ENCODE measurements around the gene CNIH1.
"Not testable (repeated sequence)": the region's sequence is repeated elsewhere in the genome, so short reads cannot be mapped to it uniquely, and the experiment has no call there.

CNIH1 gene

GRCh38 chr14:54453252-54453651 lies 12.1 kb upstream of the CNIH1 start:
- DNase-seq (ENCODE audit: insufficient read length, low spot score), result no peak
- no peak for FAIRE-seq
- TF ChIP-seq POLR2A (IDR thresholded peaks at IDR 0.05; ENCODE audit: low read depth, low read length), result no peak

- DNase-seq (ENCODE audit: insufficient read length, low spot score) (no peak), FAIRE-seq (no peak)
Measured at GRCh38 chr14:54451961-54452360, 10.8 kb upstream of the CNIH1 start.

GRCh38 chr14:54451121-54451601 lies 10.0 kb upstream of the CNIH1 start:
- no peak for TF ChIP-seq POLR2A (IDR thresholded peaks at IDR 0.05; ENCODE audit: low read depth, low read length)
- no peak for DNase-seq (ENCODE audit: insufficient read length, low spot score)
- FAIRE-seq, result no peak

More at GRCh38 chr14:54451961-54452360, 10.8 kb upstream of the CNIH1 start:
- TF ChIP-seq POLR2A (IDR thresholded peaks at IDR 0.05; ENCODE audit: low read depth, low read length), result no peak

- FAIRE-seq (no peak), DNase-seq (ENCODE audit: insufficient read length, low spot score) (no peak)
- no peak for TF ChIP-seq POLR2A (IDR thresholded peaks at IDR 0.05; ENCODE audit: low read depth, low read length)
Measured at GRCh38 chr14:54450535-54450934, 9.4 kb upstream of the CNIH1 start.

GRCh38 chr14:54447231-54447692 lies 6.1 kb upstream of the CNIH1 start:
- TF ChIP-seq POLR2A (IDR thresholded peaks at IDR 0.05; ENCODE audit: low read depth, low read length), result no peak
- DNase-seq (ENCODE audit: insufficient read length, low spot score), result no peak
- no peak for FAIRE-seq

- FAIRE-seq, result no peak
- TF ChIP-seq POLR2A (IDR thresholded peaks at IDR 0.05; ENCODE audit: low read depth, low read length), result no peak
- no peak for DNase-seq (ENCODE audit: insufficient read length, low spot score)
Measured at GRCh38 chr14:54446161-54446693, 5.1 kb upstream of the CNIH1 start.

- DNase-seq (ENCODE audit: insufficient read length, low spot score) (no peak), FAIRE-seq (no peak)
- no peak for TF ChIP-seq POLR2A (IDR thresholded peaks at IDR 0.05; ENCODE audit: low read depth, low read length)
Measured at GRCh38 chr14:54444681-54445080, 3.5 kb upstream of the CNIH1 start.

GRCh38 chr14:54443981-54444380 lies 2.8 kb upstream of the CNIH1 start:
- TF ChIP-seq POLR2A (IDR thresholded peaks at IDR 0.05; ENCODE audit: low read depth, low read length), result no peak
- FAIRE-seq (no peak), DNase-seq (ENCODE audit: insufficient read length, low spot score) (no peak)

- not testable (repeated sequence) for FAIRE-seq; DNase-seq (ENCODE audit: insufficient read length, low spot score)
Measured at GRCh38 chr14:54442961-54443360, 1.8 kb upstream of the CNIH1 start.

- no peak for TF ChIP-seq POLR2A (IDR thresholded peaks at IDR 0.05; ENCODE audit: low read depth, low read length)
- DNase-seq (ENCODE audit: insufficient read length, low spot score), result no peak
- FAIRE-seq, result no peak
Measured at GRCh38 chr14:54440476-54440872, 700 bp downstream of the CNIH1 start.

GRCh38 chr14:54440037-54440436 lies 1.1 kb downstream of the CNIH1 start:
- FAIRE-seq, result no peak
- DNase-seq (ENCODE audit: insufficient read length, low spot score), result no peak
- TF ChIP-seq POLR2A (IDR thresholded peaks at IDR 0.05; ENCODE audit: low read depth, low read length), result no peak

GRCh38 chr14:54438703-54439102 lies 2.5 kb downstream of the CNIH1 start:
- DNase-seq (ENCODE audit: insufficient read length, low spot score), result no peak
- no peak for TF ChIP-seq POLR2A (IDR thresholded peaks at IDR 0.05; ENCODE audit: low read depth, low read length)
- FAIRE-seq, result no peak

- not testable (repeated sequence) for DNase-seq (ENCODE audit: insufficient read length, low spot score); FAIRE-seq
Measured at GRCh38 chr14:54437954-54438353, 3.2 kb downstream of the CNIH1 start.

GRCh38 chr14:54435500-54435981 lies 5.6 kb downstream of the CNIH1 start:
- FAIRE-seq (no peak), DNase-seq (ENCODE audit: insufficient read length, low spot score) (no peak)
- TF ChIP-seq POLR2A (IDR thresholded peaks at IDR 0.05; ENCODE audit: low read depth, low read length), result no peak

GRCh38 chr14:54428527-54428926 lies 12.6 kb downstream of the CNIH1 start:
- DNase-seq (ENCODE audit: insufficient read length, low spot score) (no peak), FAIRE-seq (no peak)
- no peak for TF ChIP-seq POLR2A (IDR thresholded peaks at IDR 0.05; ENCODE audit: low read depth, low read length)

- FAIRE-seq (no peak), DNase-seq (ENCODE audit: insufficient read length, low spot score) (no peak)
- TF ChIP-seq POLR2A (IDR thresholded peaks at IDR 0.05; ENCODE audit: low read depth, low read length), result no peak
Measured at GRCh38 chr14:54427871-54428270, 13.3 kb downstream of the CNIH1 start.
